HUES6 (cell line): ENCODE data around the gene CD22.
"Not testable (repeated sequence)": the region's sequence is repeated elsewhere in the genome, so short reads cannot be mapped to it uniquely, and the experiment has no call there.

Experiments
- H3K27ac ChIP-seq: 2 replicates; pipeline ENCODE4 v1.7.0; 2013; ENCODE audit warnings: low read depth, mild to moderate bottlenecking, low read length, inconsistent platforms
- H3K27me3 ChIP-seq: 2 replicates; pipeline ENCODE4 v1.6.1; 2013; ENCODE audit warnings: low read length; ENCODE audit not compliant: control insufficient read depth, insufficient read depth
- H3K36me3 ChIP-seq: 2 replicates; pipeline ENCODE4 v1.6.1; 2013; ENCODE audit warnings: low read length; ENCODE audit not compliant: control insufficient read depth, insufficient read depth
- H3K4me1 ChIP-seq: 2 replicates; pipeline ENCODE4 v1.6.1; 2013; ENCODE audit warnings: low read length; ENCODE audit not compliant: control insufficient read depth, insufficient read depth
- H3K4me3 ChIP-seq: 2 replicates; pipeline ENCODE4 v1.5.1; 2013; ENCODE audit warnings: low read depth, low read length
- H3K9ac ChIP-seq: one replicate; pipeline ENCODE4 v1.6.1; 2013; ENCODE audit warnings: mild to moderate bottlenecking, low read length
- H3K9me3 ChIP-seq: 2 replicates; pipeline ENCODE4 v1.6.1; 2013; ENCODE audit warnings: low read depth, low read length; ENCODE audit not compliant: control insufficient read depth, insufficient read depth

The CD22 gene

DNA sequence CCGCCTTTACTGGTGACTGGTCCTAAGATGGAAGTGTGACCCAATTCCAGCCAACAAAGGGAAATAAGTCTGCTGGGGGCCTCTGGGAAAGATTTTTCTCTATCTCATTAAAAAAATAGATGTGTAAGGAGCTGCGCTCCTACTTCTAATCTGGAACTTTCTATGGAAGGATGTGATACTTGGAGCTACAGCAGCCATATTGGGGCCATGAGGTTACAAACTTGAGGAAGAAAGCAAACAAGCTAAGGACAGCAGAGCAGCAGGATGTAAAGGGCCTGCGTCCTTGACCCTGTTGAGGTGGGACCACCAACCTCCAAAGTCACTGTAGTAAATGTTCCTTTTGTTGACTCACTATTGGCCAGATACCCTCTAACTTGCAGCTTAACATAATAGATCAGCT, 49.4 kb downstream of the CD22 start:
- H3K4me1 ChIP-seq, result peaks cover 3% of the 10 kb centered on the region; the same call in 1 of the 2 replicates
- no peaks in the 10 kb centered on the region for H3K36me3 ChIP-seq
- H3K4me3 ChIP-seq, result no peak overlapping the region
- H3K27me3 ChIP-seq, result no peaks in the 10 kb centered on the region
- H3K9ac ChIP-seq, result no peak overlapping the region
- no peak overlapping the region for H3K27ac ChIP-seq
- H3K9me3 ChIP-seq, result peaks cover 17% of the 10 kb centered on the region

DNA sequence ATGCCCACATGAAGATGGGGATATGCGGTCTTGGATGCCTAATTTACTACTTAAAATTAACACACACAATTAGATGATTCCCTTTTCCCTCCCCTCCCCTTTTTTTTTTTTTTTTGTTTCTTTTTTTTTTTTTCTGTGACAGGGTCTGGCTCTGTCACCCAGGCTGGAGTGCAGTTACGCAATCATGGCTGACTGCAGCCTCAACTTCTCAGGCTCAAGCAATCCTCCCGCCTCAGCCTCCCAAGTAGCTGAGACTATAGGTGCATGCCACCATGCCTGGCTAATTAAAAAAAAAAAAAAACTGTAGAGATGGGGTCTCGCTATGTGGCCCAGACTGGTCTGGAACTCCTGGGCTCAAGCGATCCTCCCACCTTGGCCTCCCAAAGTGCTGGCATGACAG, 50.6 kb downstream of the CD22 start:
- H3K27ac ChIP-seq, H3K4me1 ChIP-seq, H3K36me3 ChIP-seq, H3K4me3 ChIP-seq, H3K9ac ChIP-seq, H3K27me3 ChIP-seq: not testable (repeated sequence)
- peaks cover 26% of the 10 kb centered on the region for H3K9me3 ChIP-seq

DNA sequence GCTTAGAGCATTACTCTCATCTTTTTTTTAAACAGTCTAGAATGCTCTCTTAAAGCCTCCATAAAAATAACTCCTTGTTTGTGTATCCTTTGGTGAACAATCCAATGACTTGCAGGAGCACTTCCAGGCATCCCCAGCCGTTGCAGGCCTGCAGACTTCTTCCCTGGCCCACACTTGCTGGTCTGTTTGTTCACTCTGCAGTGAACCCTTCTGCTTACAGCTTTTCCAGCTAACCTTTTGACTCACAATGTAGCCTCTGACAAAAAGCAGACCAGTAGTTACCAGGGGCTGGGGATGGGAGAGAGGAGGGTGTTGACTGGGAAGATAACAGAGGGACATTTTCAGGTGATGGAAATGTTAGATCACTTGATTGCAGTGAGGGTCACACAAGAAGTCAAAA, 51.0 kb downstream of the CD22 start:
- no peak overlapping the region for H3K27ac ChIP-seq
- H3K27me3 ChIP-seq, result no peaks in the 10 kb centered on the region
- H3K4me3 ChIP-seq, result no peak overlapping the region
- H3K4me1 ChIP-seq, result peaks cover 3% of the 10 kb centered on the region; the same call in 1 of the 2 replicates
- peaks cover 30% of the 10 kb centered on the region for H3K9me3 ChIP-seq
- no peak overlapping the region for H3K9ac ChIP-seq
- H3K36me3 ChIP-seq, result no peaks in the 10 kb centered on the region

DNA sequence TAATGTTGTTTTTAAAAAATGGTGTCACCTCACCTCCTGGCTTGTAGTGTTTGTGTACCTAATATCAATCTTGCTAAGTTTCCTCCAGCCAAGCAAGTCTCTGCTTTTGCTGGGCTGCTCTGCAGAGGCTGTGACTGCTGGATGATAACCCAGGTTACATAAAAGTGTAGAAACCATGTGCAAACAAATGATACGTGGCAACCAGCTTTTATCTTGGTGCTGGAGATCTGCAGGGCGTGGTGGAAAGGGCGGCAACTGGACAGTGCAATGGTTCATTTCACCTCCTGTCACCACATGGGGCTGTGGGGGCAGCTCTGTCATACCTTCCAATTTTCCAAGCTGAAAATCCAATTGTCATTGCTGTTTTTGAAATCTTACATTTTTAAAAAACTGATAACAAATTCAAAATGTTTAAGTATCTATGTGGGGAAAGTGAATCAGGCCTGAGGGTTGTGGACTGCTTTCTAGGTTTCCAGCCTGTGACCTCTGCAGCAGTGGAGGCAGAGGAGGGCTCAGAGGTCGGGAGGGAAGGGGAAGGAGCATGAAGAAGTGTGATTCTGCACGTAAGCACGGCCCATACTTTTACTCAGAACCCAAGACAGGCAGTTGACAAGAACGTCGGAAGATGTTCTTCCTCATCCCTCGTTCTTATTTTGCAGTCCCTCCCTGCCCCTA, 51.6 kb downstream of the CD22 start:
- H3K4me3 ChIP-seq, result no peak overlapping the region
- no peak overlapping the region for H3K9ac ChIP-seq
- H3K36me3 ChIP-seq, result no peaks in the 10 kb centered on the region
- peaks cover 34% of the 10 kb centered on the region for H3K9me3 ChIP-seq
- no peaks in the 10 kb centered on the region for H3K27me3 ChIP-seq
- H3K27ac ChIP-seq, result no peak overlapping the region
- H3K4me1 ChIP-seq, result peaks cover 3% of the 10 kb centered on the region; the same call in 1 of the 2 replicates

DNA sequence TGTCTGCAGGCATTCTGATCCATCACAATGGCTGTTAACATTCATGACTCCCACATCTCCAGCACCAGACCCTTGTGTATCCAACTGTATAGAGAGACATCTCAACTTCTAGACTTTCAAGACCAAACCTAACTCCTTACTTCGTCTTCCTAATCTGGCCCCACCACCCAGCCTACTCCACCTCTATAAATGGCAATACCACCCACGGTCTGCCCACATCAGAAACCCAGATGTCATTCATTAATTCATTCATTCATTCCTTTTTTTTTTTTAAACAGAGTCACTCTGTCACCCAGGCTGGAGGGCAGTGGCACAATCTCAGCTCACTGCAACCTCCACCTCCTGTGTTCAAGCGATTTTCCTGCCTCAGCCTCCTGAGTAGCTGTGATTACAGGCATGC, 52.3 kb downstream of the CD22 start:
- Histone ChIP-seq H3K4me3 (no peak overlapping the region), H3K27me3 (no peaks in the 10 kb centered on the region), H3K9me3 (peaks cover 40% of the 10 kb centered on the region), H3K36me3 (no peaks in the 10 kb centered on the region), H3K27ac (no peak overlapping the region), H3K4me1 (peaks cover 3% of the 10 kb centered on the region; the same call in 1 of the 2 replicates), H3K9ac (no peak overlapping the region)

DNA sequence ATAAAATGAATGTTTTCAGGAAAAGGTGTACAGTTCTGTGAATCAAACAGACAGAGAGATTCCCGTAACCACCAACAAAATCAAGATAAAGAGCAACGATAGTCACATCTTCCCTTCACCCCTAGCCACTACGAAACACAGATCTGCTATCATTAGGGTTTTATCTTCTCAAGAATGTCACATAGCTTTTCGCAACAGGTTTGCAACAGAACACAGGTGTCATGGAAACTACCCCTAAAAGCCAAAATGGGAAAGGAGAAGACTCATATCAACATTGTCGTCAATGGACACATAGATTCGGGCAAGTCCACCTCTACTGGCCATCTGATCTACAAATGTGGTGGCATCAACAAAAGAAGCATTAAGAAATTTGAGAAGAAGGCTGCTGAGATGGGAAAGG, 52.9 kb downstream of the CD22 start:
- H3K27ac ChIP-seq, result no peak overlapping the region
- peaks cover 2% of the 10 kb centered on the region; the same call in 1 of the 2 replicates for H3K4me1 ChIP-seq
- H3K36me3 ChIP-seq, result no peaks in the 10 kb centered on the region
- no peak overlapping the region for H3K9ac ChIP-seq
- no peaks in the 10 kb centered on the region for H3K27me3 ChIP-seq
- H3K4me3 ChIP-seq, result no peak overlapping the region
- peaks cover 46% of the 10 kb centered on the region for H3K9me3 ChIP-seq

DNA sequence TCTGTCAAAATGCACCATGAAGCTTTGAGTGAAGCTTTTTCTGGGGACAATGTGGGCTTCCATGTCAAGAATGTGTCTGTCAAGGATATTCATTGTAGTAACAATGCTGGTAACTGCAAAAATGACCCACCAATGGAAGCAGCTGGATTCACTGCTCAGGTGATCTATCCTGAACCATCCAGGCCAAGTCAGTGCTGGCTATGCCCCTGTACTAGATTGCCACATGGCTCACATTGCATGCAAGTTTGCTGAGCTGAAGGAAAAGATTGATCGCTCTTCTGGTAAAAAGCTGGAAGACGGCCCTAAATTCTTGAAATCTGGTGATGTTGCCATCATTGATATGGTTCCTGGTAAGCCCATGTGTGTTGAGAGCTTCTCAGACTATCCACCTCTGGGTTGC, 54.5 kb downstream of the CD22 start:
- Histone ChIP-seq H3K4me3 (no peak overlapping the region), H3K9ac (no peak overlapping the region), H3K27ac (no peak overlapping the region), H3K4me1 (no peaks in the 10 kb centered on the region), H3K36me3 (no peaks in the 10 kb centered on the region), H3K9me3 (peaks cover 53% of the 10 kb centered on the region), H3K27me3 (no peaks in the 10 kb centered on the region)

DNA sequence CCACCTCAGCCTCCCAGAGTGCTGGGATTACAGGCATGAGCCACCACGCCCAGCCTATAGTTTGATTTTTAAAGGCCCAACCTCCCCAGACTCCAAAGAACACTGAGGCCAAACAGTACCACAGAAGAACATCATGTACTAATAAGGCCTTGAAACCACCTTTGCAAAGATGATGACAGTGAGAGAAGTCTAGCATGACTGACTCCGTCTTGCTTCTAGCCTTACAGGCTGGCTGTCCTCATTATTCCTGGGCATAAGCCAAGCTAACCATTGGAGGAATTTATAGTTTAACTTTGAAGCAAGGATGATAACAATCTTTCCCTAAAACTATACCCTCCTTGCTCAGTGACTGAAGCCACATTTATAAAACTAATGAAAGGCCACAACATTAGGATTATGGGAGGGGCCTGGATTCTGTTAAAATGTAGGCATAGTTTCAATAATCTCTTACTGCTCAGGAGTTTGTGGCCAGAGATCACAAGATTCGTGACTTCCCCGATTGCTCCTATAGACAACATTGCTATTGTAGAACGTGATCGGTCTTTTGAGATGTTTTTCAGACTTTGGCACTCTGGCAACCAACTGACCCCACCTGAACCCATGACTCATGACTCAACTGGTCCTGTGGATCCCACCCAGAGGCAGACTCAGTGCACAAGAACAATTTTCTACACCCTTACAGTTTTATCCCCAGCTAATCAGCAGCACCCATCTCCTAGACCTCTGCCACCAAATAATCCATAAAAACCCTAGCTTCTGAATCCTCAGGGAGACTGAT, 59.5 kb downstream of the CD22 start:
- Histone ChIP-seq H3K4me1 (no peaks in the 10 kb centered on the region; the same call in 1 of the 2 replicates), H3K9me3 (peaks cover 50% of the 10 kb centered on the region), H3K36me3 (no peaks in the 10 kb centered on the region), H3K27me3 (no peaks in the 10 kb centered on the region), H3K27ac (no peak overlapping the region), H3K9ac (no peak overlapping the region), H3K4me3 (no peak overlapping the region)

DNA sequence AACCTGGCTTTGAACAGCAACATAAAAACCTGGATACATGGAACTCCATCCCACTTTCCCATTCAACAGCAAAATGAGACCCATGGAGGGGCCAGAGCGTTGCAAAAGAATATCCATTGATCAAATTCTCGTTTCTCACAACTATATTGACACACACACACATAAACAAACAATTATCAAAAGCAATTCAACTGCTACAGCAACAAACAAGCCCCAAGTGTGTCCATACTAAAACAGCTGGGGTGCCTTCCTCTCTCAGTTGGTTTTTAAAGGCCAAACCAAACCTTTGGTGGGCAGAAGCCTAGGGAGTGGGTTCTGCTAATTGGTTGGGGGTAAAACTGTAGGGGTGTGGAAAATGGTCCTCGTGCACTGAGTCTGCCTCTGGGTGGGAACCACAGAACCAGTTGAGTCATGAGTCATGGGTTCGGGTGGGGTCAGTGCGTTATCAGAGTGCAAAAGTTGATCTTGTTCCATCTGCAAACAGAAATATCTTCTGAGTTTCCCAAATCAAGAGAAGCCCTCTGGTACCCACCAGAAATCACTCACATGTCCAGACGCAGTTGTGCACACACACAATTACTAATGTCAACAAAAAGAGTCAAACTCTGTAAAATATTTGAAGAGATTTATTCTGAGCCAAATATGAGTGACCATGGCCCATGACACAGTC, 60.3 kb downstream of the CD22 start:
- Histone ChIP-seq H3K9ac (no peak overlapping the region), H3K4me1 (no peaks in the 10 kb centered on the region; the same call in 1 of the 2 replicates), H3K9me3 (peaks cover 44% of the 10 kb centered on the region), H3K27me3 (no peaks in the 10 kb centered on the region), H3K27ac (no peak overlapping the region; the same call in 1 of the 2 replicates), H3K36me3 (no peaks in the 10 kb centered on the region), H3K4me3 (no peak overlapping the region)

DNA sequence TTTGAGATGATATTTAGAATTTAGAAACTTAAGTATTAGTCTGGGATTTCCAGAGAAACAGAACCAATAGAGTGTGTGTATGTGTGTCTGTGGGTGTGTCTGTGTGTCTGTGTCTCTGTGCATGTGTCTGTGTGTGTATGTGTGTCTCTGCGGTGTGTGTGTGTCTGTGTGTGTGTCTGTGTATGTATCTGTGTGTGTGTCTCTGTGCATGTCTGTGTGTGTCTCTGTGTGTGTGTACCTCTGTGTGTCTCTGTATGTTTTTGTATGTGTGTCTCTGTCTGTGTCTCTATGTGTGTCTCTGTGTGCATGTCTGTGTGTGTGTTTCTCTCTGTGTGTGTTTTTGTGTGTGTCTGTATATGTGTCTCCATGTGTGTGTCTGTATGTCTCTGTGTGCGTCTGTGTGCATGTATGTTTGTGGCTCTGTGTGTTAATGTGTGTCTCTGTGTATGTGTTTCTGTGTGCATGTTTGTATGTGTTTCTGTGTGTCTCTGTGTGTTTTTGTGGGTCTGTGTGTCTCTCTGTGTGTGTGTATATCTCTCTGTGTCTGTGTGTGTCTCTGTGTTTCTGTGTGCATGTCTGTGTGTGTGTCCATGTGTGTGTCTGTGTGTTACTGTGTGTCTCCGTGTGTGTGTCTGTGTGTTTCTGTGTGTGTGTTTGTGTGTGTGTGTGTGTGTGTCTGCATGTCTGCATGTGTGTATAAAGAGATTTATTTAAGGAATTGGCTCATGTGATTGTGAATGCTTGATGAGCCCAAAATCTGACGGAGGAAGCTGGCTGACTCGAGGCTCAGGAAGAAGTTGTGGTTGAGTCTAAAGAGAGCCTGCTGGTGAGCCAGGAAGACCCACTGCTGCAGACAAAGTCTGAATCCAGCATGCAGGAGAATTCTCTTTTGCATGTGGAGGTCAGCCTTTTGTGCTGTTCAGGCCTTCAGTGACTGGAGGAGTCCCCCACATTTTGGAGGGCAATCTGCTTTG, 64.0 kb downstream of the CD22 start:
- Histone ChIP-seq H3K36me3 (no peaks in the 10 kb centered on the region), H3K27ac (no peak overlapping the region), H3K4me3 (no peak overlapping the region), H3K9me3 (peaks cover 17% of the 10 kb centered on the region), H3K4me1 (peaks cover 3% of the 10 kb centered on the region; the same call in 1 of the 2 replicates), H3K9ac (no peak overlapping the region), H3K27me3 (no peaks in the 10 kb centered on the region)
